GM19193 (cell line): ENCODE results near the gene TXNIP.

Experiments used
- POLR2A ChIP-seq: IDR thresholded peaks from 4 replicates; pipeline ENCODE4 v1.6.1; 2011; ENCODE audit not compliant: insufficient read depth, insufficient read length; ENCODE audit errors: extremely low read depth

Gene TXNIP

DNA sequence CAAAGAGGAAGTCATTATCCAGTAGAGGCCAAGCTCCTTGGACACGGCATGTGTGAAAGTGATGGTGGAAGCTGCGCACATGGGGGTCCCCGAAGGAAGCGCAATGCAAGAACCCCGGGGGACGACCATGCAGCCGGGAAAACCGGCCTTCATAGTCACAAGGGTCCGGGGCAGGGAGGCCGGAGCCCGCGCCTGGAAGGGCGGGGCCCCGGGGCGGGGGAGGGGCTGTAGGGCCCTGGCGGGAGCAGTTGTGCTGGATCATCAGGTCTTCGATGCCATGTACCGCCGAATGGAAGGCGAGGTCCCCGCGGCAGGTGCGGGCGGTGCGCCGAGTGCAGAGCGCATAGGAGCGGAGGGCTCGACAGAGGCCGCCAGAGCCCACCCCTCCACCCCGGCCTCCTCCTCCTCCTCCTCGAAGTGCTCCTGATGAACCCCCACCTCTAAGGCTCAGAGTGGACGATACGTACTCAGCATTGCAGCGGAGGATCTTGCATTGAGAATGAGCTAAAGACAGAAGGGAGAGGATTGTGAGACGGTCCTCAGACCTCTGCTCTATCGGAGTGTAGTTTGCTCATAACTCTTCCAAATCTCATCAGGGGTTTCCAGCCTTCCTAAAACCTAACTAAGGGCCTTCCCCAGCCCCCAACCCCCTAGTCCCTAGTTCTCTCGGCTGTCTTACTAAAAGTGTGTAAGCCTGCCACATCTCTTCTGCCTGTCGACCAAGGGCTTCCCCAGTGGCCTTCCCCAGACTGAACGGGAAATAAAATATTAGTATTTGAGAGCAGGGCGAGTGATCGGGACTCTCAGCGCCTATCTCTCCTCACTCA, 23.1 kb upstream of the TXNIP start:
- TF ChIP-seq POLR2A, result no peak

DNA sequence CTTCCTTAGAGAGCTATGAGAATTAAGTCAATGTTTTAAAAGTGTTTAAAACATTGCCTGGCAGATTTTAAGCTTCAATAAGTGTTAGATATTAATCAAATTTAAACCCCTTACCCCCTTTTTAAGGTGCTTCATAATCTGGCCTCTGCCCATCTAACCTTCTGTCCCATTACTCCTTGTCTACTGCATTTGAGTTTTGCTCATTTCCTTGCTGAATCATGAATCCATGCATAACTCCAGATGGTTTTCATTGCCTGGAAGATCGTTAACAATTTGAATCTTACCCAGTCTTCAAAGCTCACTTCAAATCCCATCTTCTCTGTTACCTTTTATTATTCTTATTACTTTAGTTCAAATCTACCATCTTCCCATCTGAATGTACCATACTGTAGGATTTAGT, 20.5 kb upstream of the TXNIP start:
- TF ChIP-seq POLR2A, result no peak

- TF ChIP-seq POLR2A, result no peak
These were observed 17.2 kb upstream of the TXNIP start for GRCh38 chr1:146013559-146013922.

- no peak for TF ChIP-seq POLR2A
These were observed 16.6 kb upstream of the TXNIP start for GRCh38 chr1:146012703-146013558.

GRCh38 chr1:146010126-146010738, 13.9 kb upstream of the TXNIP start:
- no peak for TF ChIP-seq POLR2A

DNA sequence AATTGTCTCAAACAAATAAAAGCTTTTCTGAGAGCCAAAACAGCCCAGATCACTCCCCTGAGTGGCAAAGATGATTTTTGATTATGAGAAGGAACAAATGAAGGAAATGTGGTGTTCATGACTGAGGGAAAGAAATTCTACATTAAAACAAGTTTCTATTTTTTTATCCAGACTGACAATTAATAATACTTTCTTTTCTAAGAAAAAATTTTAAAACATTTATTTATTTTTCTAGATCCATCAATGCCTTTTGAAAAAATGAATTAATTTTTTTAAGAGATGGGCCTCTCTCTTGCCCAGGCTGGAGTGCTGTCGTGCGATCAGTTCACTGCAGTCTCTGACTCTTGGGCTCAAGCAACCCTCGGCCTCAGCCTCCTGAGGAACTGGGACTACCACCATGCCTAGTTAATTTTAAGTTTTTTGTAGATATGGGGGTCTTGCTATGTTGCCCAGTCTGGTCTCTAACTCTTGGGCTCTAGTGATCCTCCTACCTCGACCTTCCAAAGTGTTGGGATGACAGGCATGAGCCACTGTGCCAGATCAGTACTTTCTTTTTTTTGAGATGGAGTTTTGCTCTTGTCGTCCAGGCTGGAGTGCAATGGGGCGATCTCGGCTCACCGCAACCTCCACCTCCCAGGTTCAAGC, 11.2 kb upstream of the TXNIP start:
- no peak for TF ChIP-seq POLR2A

DNA sequence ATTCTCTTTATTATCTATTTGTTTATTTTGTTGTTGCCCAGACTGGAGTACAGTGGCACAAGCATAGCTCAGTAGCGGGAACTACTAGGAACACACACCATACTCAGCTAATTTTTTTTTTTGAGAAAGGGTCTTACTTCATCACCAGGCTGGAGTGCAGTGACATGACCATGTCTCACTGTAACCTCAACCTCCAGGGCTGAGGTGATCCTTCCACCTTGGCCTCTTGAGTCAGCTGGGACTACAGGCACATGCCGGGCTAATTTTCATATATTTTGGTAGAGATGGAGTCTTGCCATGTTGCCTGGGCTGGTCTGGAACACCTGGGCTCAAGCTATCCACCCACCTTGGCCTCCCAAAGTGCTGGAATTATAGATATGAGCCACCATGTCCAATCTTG, 5.3 kb upstream of the TXNIP start:
- no peak for TF ChIP-seq POLR2A

- TF ChIP-seq POLR2A, result no peak
These were observed 3.1 kb upstream of the TXNIP start for GRCh38 chr1:145999321-146000024.

DNA sequence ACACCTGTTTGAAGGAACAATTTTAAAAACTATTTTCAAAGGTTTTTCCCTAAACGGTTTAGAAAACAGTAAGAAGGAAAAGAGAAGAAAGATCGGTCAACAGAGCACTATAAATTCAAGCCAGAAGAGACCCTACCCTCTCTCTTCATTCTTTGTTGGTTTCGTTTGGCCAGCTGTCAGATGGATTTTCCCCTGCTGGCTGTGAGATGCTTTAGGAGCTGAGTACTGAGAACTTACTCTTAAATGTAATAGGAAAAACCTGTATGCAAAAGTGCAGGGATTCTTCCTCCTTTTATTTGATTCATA, 1.3 kb upstream of the TXNIP start:
- no peak for TF ChIP-seq POLR2A

GRCh38 chr1:145997016-145997717, 788 bp upstream of the TXNIP start:
- peak; percentile 13 for TF ChIP-seq POLR2A

DNA sequence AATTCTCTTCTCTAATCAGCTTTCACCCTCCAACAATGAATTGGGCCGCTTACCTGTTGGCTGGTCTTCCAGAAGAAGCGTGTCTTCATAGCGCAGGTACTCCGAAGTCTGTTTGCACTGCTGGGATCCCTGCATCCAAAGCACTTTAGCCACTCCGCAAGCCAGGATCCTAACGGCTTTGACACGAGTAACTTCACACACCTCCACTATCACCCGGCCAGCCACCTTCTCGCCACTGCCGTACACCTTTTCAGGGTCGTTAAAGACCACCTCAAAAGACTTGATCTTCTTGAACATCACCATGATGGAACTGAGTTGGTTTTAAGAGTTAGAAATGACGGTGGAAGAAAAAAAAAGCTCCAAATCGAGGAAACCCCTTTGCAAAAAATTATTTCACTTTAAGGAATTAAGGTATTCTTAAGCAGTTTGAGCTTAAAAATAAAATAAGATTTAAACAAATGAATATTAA, 381 bp downstream of the TXNIP start:
- TF ChIP-seq POLR2A, result no peak

- TF ChIP-seq POLR2A, result no peak
These were observed 1.1 kb downstream of the TXNIP start for GRCh38 chr1:145995148-145995881.

- TF ChIP-seq POLR2A, result peak; percentile 27
These were observed 1.8 kb downstream of the TXNIP start for GRCh38 chr1:145994391-145995120.
